ENCODE data around the gene CYP1A2.

DNA sequence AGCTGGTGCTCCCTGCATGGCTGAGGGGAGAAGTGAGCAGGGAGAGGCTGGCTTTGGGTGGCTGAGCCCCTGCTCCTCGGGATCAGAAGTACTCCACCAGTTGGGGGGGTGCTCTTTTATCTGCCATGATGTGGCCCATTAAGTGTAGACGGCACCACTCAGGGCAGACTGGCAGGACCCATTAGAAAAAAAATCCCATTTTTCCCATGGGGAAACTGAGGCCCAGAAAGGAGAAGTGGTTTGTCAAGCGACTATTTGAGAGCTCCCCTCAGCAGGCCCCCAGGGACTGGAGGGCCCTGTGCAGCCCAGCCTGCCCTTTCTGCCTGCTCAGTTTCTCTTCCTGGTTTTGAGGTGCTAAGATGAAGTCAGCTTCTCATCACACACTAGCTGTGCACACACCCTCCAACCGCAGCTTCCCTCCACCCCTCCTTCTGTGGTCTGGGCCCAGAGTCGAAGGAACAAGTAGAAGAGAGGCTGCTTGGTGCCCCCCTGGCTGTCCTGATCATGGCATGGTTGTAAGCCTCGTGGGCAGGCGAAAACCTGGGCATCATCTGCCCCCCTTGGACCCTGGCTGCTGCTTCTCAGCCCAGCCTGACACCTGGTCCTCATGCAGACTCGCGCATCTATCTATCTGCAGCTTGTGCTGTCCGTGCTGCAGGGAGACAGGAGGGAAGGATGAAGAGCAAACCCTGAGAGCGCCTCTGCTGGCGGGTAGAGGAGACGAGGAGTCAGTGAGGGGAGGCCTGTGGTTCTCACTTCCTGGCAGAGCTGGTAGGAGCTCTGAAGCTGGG is 38.8 kb downstream of the CYP1A2 start:
- TF ChIP-seq EZH2 (IDR thresholded peaks at IDR 0.05; ENCODE audit: low read length, unreplicated experiment) = no peak
- TF ChIP-seq, protein P1, sequence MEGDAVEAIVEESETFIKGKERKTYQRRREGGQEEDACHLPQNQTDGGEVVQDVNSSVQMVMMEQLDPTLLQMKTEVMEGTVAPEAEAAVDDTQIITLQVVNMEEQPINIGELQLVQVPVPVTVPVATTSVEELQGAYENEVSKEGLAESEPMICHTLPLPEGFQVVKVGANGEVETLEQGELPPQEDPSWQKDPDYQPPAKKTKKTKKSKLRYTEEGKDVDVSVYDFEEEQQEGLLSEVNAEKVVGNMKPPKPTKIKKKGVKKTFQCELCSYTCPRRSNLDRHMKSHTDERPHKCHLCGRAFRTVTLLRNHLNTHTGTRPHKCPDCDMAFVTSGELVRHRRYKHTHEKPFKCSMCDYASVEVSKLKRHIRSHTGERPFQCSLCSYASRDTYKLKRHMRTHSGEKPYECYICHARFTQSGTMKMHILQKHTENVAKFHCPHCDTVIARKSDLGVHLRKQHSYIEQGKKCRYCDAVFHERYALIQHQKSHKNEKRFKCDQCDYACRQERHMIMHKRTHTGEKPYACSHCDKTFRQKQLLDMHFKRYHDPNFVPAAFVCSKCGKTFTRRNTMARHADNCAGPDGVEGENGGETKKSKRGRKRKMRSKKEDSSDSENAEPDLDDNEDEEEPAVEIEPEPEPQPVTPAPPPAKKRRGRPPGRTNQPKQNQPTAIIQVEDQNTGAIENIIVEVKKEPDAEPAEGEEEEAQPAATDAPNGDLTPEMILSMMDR (conservative IDR thresholded peaks at IDR 0.05; ENCODE audit: low read depth, low read length) = peak; percentile 28; the same call in 1 of the 2 replicates
